ENCODE measurements around the gene USP17L18. TPM values are rescaled to one million over a fixed set of nuclear protein-coding genes. Genes with fewer than 3 reads are reported as not detected.
"Not testable (repeated sequence)": the region's sequence is repeated elsewhere in the genome, so short reads cannot be mapped to it uniquely, and the experiment has no call there.

The USP17L18 gene
- total RNA-seq (2014; rRNA removed; shearing (Covaris generic)): not detected in 2 replicates

GRCh38 chr4:9247953-9248680, at the start of gene USP17L18:
Gene USP17L18, plus strand, starts transcription at chr4:9248630. Its CDS starts 0 bp downstream, at chr4:9248630.
- DNase-seq (ENCODE audit: low read depth): peak; percentile 2

- not testable (repeated sequence) for DNase-seq (ENCODE audit: low read depth)
These were observed 38.1 kb upstream of the USP17L18 start, which contains the start of gene USP17L10 for GRCh38 chr4:9210357-9210756. Gene USP17L10, plus strand, starts transcription at chr4:9210657. Its CDS starts 0 bp downstream, at chr4:9210657.

- not testable (repeated sequence) for DNase-seq (ENCODE audit: low read depth)
These were observed 33.7 kb upstream of the USP17L18 start for GRCh38 chr4:9214701-9215100.

GRCh38 chr4:9215105-9215504, 33.3 kb upstream of the USP17L18 start, which contains the start of gene USP17L11:
Gene USP17L11, plus strand, starts transcription at chr4:9215405. Its CDS starts 0 bp downstream, at chr4:9215405.
- DNase-seq (ENCODE audit: low read depth): not testable (repeated sequence)

GRCh38 chr4:9219852-9220251, 28.6 kb upstream of the USP17L18 start, which contains the start of gene USP17L12:
Gene USP17L12, plus strand, starts transcription at chr4:9220152. Its CDS starts 0 bp downstream, at chr4:9220152.
- not testable (repeated sequence) for DNase-seq (ENCODE audit: low read depth)

- DNase-seq (ENCODE audit: low read depth): not testable (repeated sequence)
These were observed 23.8 kb upstream of the USP17L18 start, which contains the start of gene USP17L13 for GRCh38 chr4:9224596-9224995. Gene USP17L13, plus strand, starts transcription at chr4:9224896. Its CDS starts 0 bp downstream, at chr4:9224896.

GRCh38 chr4:9230249-9230648, 18.2 kb upstream of the USP17L18 start:
- DNase-seq (ENCODE audit: low read depth): not testable (repeated sequence)

- not testable (repeated sequence) for DNase-seq (ENCODE audit: low read depth)
These were observed 14.3 kb upstream of the USP17L18 start, which contains the start of gene USP17L15 for GRCh38 chr4:9234085-9234484. Gene USP17L15, plus strand, starts transcription at chr4:9234385. Its CDS starts 0 bp downstream, at chr4:9234385.

GRCh38 chr4:9238461-9238860, 10.0 kb upstream of the USP17L18 start:
- peak; percentile 1 for DNase-seq (ENCODE audit: low read depth)

GRCh38 chr4:9243579-9243978, 4.9 kb upstream of the USP17L18 start, which contains the start of gene USP17L17:
Gene USP17L17, plus strand, starts transcription at chr4:9243879. Its CDS starts 0 bp downstream, at chr4:9243879.
- DNase-seq (ENCODE audit: low read depth): not testable (repeated sequence)

GRCh38 chr4:9253078-9253477, 4.6 kb downstream of the USP17L18 start, which contains the start of gene USP17L19:
Gene USP17L19, plus strand, starts transcription at chr4:9253378. Its CDS starts 0 bp downstream, at chr4:9253378.
- not testable (repeated sequence) for DNase-seq (ENCODE audit: low read depth)

- DNase-seq (ENCODE audit: low read depth): not testable (repeated sequence)
These were observed 9.4 kb downstream of the USP17L18 start, which contains the start of gene USP17L20 for GRCh38 chr4:9257824-9258223. Gene USP17L20, plus strand, starts transcription at chr4:9258124. Its CDS starts 0 bp downstream, at chr4:9258124.

- not testable (repeated sequence) for DNase-seq (ENCODE audit: low read depth)
These were observed 14.1 kb downstream of the USP17L18 start, which contains the start of gene USP17L21 for GRCh38 chr4:9262572-9262971. Gene USP17L21, plus strand, starts transcription at chr4:9262872. Its CDS starts 0 bp downstream, at chr4:9262872.

GRCh38 chr4:9267319-9267718, 18.9 kb downstream of the USP17L18 start, which contains the start of gene USP17L22:
Gene USP17L22, plus strand, starts transcription at chr4:9267619. Its CDS starts 0 bp downstream, at chr4:9267619.
- not testable (repeated sequence) for DNase-seq (ENCODE audit: low read depth)

GRCh38 chr4:9271719-9272118, 23.3 kb downstream of the USP17L18 start:
- not testable (repeated sequence) for DNase-seq (ENCODE audit: low read depth)

Other genes starting within 250 kb of the USP17L18 start
- not detected in 2 replicates for gene FAM90A26, start 78.2 kb upstream of the USP17L18 start, total RNA-seq (2014; rRNA removed; shearing (Covaris generic))
- not detected in 2 replicates for gene USP17L10, start 38.0 kb upstream of the USP17L18 start, total RNA-seq (2014; rRNA removed; shearing (Covaris generic))
- gene USP17L11, start 33.2 kb upstream of the USP17L18 start, total RNA-seq (2014; rRNA removed; shearing (Covaris generic)): not detected in 2 replicates
- not detected in 2 replicates for gene USP17L12, start 28.5 kb upstream of the USP17L18 start, total RNA-seq (2014; rRNA removed; shearing (Covaris generic))
- not detected in 2 replicates for gene USP17L13, start 23.7 kb upstream of the USP17L18 start, total RNA-seq (2014; rRNA removed; shearing (Covaris generic))
- gene USP17L15, start 14.2 kb upstream of the USP17L18 start, total RNA-seq (2014; rRNA removed; shearing (Covaris generic)): 0.34 TPM in 1 of 2 replicates, not detected in the other
- gene USP17L17, start 4.8 kb upstream of the USP17L18 start, total RNA-seq (2014; rRNA removed; shearing (Covaris generic)): not detected in 2 replicates
- gene USP17L19, start 4.7 kb downstream of the USP17L18 start, total RNA-seq (2014; rRNA removed; shearing (Covaris generic)): not detected in 2 replicates
- gene USP17L20, start 9.5 kb downstream of the USP17L18 start, total RNA-seq (2014; rRNA removed; shearing (Covaris generic)): not detected in 2 replicates
- not detected in 2 replicates for gene USP17L21, start 14.2 kb downstream of the USP17L18 start, total RNA-seq (2014; rRNA removed; shearing (Covaris generic))
- gene USP17L22, start 19.0 kb downstream of the USP17L18 start, total RNA-seq (2014; rRNA removed; shearing (Covaris generic)): not detected in 2 replicates
- gene USP17L24, start 76.5 kb downstream of the USP17L18 start, total RNA-seq (2014; rRNA removed; shearing (Covaris generic)): not detected in 2 replicates
- not detected in 2 replicates for gene USP17L25, start 81.3 kb downstream of the USP17L18 start, total RNA-seq (2014; rRNA removed; shearing (Covaris generic))
- not detected in 2 replicates for gene USP17L26, start 86.0 kb downstream of the USP17L18 start, total RNA-seq (2014; rRNA removed; shearing (Covaris generic))
- gene USP17L5, start 90.8 kb downstream of the USP17L18 start, total RNA-seq (2014; rRNA removed; shearing (Covaris generic)): not detected in 2 replicates
- not detected in 2 replicates for gene USP17L27, start 95.5 kb downstream of the USP17L18 start, total RNA-seq (2014; rRNA removed; shearing (Covaris generic))
- not detected in 2 replicates for gene USP17L28, start 100.3 kb downstream of the USP17L18 start, total RNA-seq (2014; rRNA removed; shearing (Covaris generic))
- not detected in 2 replicates for gene USP17L29, start 105.0 kb downstream of the USP17L18 start, total RNA-seq (2014; rRNA removed; shearing (Covaris generic))
- not detected in 2 replicates for gene USP17L30, start 114.5 kb downstream of the USP17L18 start, total RNA-seq (2014; rRNA removed; shearing (Covaris generic))
- gene DEFB131A, start 195.8 kb downstream of the USP17L18 start, total RNA-seq (2014; rRNA removed; shearing (Covaris generic)): not detected in 2 replicates

Data from Daoy (cell line).